Measurements from ENCODE around the gene MSH6. TPM values are rescaled to one million over a fixed set of nuclear protein-coding genes. Genes with fewer than 3 reads are reported as not detected.

Gene MSH6
- polyA plus RNA-seq, 1 experiment = 43.7 TPM

- TF ChIP-seq CTCF (IDR thresholded peaks at IDR 0.05; ENCODE audit: low read depth, low read length) = no peak
- peak; percentile 85 for DNase-seq (ENCODE audit: low read depth, low spot score)
- no peak overlapping the region for H3K4me3 ChIP-seq (ENCODE audit: low read depth, low read length)
- H3K27me3 ChIP-seq (ENCODE audit: control insufficient read depth, insufficient read depth, low read length) = peaks cover 2% of the 10 kb centered on the region
- H3K27ac ChIP-seq (ENCODE audit: low read depth, low read length) = no peak overlapping the region
- POLR2A ChIA-PET = interaction anchor here (2.2 kb wide), 1 partner anchor 12 kb away, joined by 6 read pairs; the partner anchor contains the start of gene MSH6
- CTCF ChIA-PET = interaction anchor here (1.5 to 6.7 kb wide), 3 partner anchors 335 to 436 kb away, joined by 3 to 168 read pairs (median 6); no protein-coding TSS in a partner anchor
- H3K9me3 ChIP-seq (ENCODE audit: control insufficient read depth, insufficient read depth, low read length) = peaks cover 21% of the 10 kb centered on the region
These were observed 11.7 kb upstream of the MSH6 start for GRCh38 chr2:47771211-47771610.

- Histone ChIP-seq H3K27ac (ENCODE audit: low read depth, low read length) (no peak overlapping the region), H3K27me3 (ENCODE audit: control insufficient read depth, insufficient read depth, low read length) (peaks cover 2% of the 10 kb centered on the region), H3K9me3 (ENCODE audit: control insufficient read depth, insufficient read depth, low read length) (peaks cover 21% of the 10 kb centered on the region), H3K4me3 (ENCODE audit: low read depth, low read length) (no peak overlapping the region)
- ChIA-PET POLR2A (no interaction called here), CTCF (interaction anchor here (0.7 to 1.5 kb wide), 2 partner anchors 334 to 335 kb away, joined by 3 to 7 read pairs; no protein-coding TSS in a partner anchor)
- TF ChIP-seq CTCF (IDR thresholded peaks at IDR 0.05; ENCODE audit: low read depth, low read length) = no peak
- no peak for DNase-seq (ENCODE audit: low read depth, low spot score)
These were observed 10.6 kb upstream of the MSH6 start for GRCh38 chr2:47772343-47772742.

- POLR2A ChIA-PET = no interaction called here
These were observed 8.4 kb upstream of the MSH6 start for GRCh38 chr2:47774567-47774966.

GRCh38 chr2:47777277-47777937, 5.5 kb upstream of the MSH6 start:
- ChIA-PET CTCF (interaction anchor here (0.6 to 2.6 kb wide), 2 partner anchors 10 to 57 kb away, joined by 3 to 24 read pairs; no protein-coding TSS in a partner anchor), POLR2A (no interaction called here)
- no peak overlapping the region for H3K4me3 ChIP-seq (ENCODE audit: low read depth, low read length)
- DNase-seq (ENCODE audit: low read depth, low spot score) = no peak
- H3K27me3 ChIP-seq (ENCODE audit: control insufficient read depth, insufficient read depth, low read length) = no peaks in the 10 kb centered on the region
- no peak for TF ChIP-seq CTCF (IDR thresholded peaks at IDR 0.05; ENCODE audit: low read depth, low read length)
- H3K9me3 ChIP-seq (ENCODE audit: control insufficient read depth, insufficient read depth, low read length) = no peaks in the 10 kb centered on the region
- H3K27ac ChIP-seq (ENCODE audit: low read depth, low read length) = no peak overlapping the region

More at GRCh38 chr2:47774567-47774966, 8.4 kb upstream of the MSH6 start:
- DNase-seq (ENCODE audit: low read depth, low spot score) = no peak
- TF ChIP-seq CTCF (IDR thresholded peaks at IDR 0.05; ENCODE audit: low read depth, low read length) = no peak
- Histone ChIP-seq H3K27me3 (ENCODE audit: control insufficient read depth, insufficient read depth, low read length) (no peaks in the 10 kb centered on the region), H3K4me3 (ENCODE audit: low read depth, low read length) (no peak overlapping the region), H3K9me3 (ENCODE audit: control insufficient read depth, insufficient read depth, low read length) (peaks cover 16% of the 10 kb centered on the region), H3K27ac (ENCODE audit: low read depth, low read length) (no peak overlapping the region)
- CTCF ChIA-PET = interaction anchor here (0.6 to 1.4 kb wide), 3 partner anchors 337 to 448 kb away, joined by 3 to 8 read pairs (median 4); no protein-coding TSS in a partner anchor
